SK-N-SH (cell line): Measurements from ENCODE around the gene RALA.

Experiments used
- GATA2 ChIP-seq: sonication (generic); formaldehyde crosslinking; IDR thresholded peaks from 2 replicates; pipeline ENCODE4 v1.5.0; 2020; ENCODE audit warnings: mild to moderate bottlenecking, missing genetic modification reagents
- MAX ChIP-seq: IDR thresholded peaks from 2 replicates; pipeline ENCODE4 v1.4.0; 2012; ENCODE audit warnings: low read depth
- TF ChIP-seq, protein P1 (sequence below): fragments of 200-600 bp; sonication (generic); IDR thresholded peaks from 2 replicates; pipeline ENCODE4 v1.6.1; 2017; ENCODE audit warnings: antibody characterized with exemption, mild to moderate bottlenecking, moderate library complexity

DNA sequence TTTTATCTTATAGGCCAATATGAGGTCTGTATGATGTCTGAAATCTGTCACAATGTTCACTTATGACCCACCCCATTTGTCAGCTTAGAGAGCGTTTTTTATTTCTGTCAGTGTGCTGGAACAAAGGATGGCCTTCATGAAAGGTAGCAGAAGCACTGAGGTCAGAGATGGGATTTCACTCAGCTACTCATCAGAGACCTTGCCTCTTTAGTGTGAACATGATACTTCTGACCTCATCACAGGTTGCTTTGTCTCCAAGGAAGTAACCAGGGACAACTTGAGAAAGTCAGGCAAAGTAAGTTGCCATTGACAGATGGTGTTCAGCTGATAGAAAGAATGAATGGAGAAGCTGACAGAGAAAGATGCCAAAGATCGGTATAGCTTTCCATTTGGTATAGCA is 40.8 kb upstream of the RALA start:
- no peak for TF ChIP-seq MAX
- no peak for TF ChIP-seq GATA2 (CRISPR knock-in tag)
- TF ChIP-seq, protein P1, sequence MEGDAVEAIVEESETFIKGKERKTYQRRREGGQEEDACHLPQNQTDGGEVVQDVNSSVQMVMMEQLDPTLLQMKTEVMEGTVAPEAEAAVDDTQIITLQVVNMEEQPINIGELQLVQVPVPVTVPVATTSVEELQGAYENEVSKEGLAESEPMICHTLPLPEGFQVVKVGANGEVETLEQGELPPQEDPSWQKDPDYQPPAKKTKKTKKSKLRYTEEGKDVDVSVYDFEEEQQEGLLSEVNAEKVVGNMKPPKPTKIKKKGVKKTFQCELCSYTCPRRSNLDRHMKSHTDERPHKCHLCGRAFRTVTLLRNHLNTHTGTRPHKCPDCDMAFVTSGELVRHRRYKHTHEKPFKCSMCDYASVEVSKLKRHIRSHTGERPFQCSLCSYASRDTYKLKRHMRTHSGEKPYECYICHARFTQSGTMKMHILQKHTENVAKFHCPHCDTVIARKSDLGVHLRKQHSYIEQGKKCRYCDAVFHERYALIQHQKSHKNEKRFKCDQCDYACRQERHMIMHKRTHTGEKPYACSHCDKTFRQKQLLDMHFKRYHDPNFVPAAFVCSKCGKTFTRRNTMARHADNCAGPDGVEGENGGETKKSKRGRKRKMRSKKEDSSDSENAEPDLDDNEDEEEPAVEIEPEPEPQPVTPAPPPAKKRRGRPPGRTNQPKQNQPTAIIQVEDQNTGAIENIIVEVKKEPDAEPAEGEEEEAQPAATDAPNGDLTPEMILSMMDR: no peak
